ENCODE measurements around the gene UBQLN4.

The UBQLN4 gene

GRCh38 chr1:156080863-156081179 lies 27.2 kb upstream of the UBQLN4 start:
- H3K9me3 ChIP-seq (ENCODE audit: insufficient read depth, low read length) = no peaks in the 10 kb centered on the region
- TF ChIP-seq, protein P1, sequence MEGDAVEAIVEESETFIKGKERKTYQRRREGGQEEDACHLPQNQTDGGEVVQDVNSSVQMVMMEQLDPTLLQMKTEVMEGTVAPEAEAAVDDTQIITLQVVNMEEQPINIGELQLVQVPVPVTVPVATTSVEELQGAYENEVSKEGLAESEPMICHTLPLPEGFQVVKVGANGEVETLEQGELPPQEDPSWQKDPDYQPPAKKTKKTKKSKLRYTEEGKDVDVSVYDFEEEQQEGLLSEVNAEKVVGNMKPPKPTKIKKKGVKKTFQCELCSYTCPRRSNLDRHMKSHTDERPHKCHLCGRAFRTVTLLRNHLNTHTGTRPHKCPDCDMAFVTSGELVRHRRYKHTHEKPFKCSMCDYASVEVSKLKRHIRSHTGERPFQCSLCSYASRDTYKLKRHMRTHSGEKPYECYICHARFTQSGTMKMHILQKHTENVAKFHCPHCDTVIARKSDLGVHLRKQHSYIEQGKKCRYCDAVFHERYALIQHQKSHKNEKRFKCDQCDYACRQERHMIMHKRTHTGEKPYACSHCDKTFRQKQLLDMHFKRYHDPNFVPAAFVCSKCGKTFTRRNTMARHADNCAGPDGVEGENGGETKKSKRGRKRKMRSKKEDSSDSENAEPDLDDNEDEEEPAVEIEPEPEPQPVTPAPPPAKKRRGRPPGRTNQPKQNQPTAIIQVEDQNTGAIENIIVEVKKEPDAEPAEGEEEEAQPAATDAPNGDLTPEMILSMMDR (IDR thresholded peaks at IDR 0.05; ENCODE audit: insufficient read depth, low read length, poor library complexity, severe bottlenecking) = no peak
- TF ChIP-seq EZH2phosphoT487 (conservative IDR thresholded peaks at IDR 0.05; ENCODE audit: low read length) = no peak
- no peaks in the 10 kb centered on the region for H3F3A ChIP-seq (ENCODE audit: insufficient read depth)
- H3K36me3 ChIP-seq (ENCODE audit: low read length) = no peaks in the 10 kb centered on the region
- H4K20me1 ChIP-seq (ENCODE audit: low read depth, low read length) = no peaks in the 10 kb centered on the region
- no peaks in the 10 kb centered on the region for H3K9me2 ChIP-seq (replicated peaks; ENCODE audit: insufficient read depth, low read length)
- no peak overlapping the region for H3K27ac ChIP-seq (ENCODE audit: low read depth, low read length)
- H3K4me3 ChIP-seq (ENCODE audit: insufficient read depth, low read length, poor library complexity, severe bottlenecking) = no peak overlapping the region
- H3K79me2 ChIP-seq (ENCODE audit: insufficient read depth, low read length) = no peaks in the 10 kb centered on the region
- no peak overlapping the region for H3K4me2 ChIP-seq (ENCODE audit: low read depth, low read length, poor library complexity, severe bottlenecking)
- H3K27me3 ChIP-seq (ENCODE audit: low read length) = no peaks in the 10 kb centered on the region
- no peak overlapping the region for H3K9ac ChIP-seq (ENCODE audit: low read length)
- H2AFZ ChIP-seq (ENCODE audit: low read depth, low read length, severe bottlenecking) = no peak overlapping the region

GRCh38 chr1:156080241-156080862 lies 26.8 kb upstream of the UBQLN4 start:
- H3K27ac ChIP-seq (ENCODE audit: low read depth, low read length) = no peak overlapping the region
- H3K4me3 ChIP-seq (ENCODE audit: insufficient read depth, low read length, poor library complexity, severe bottlenecking) = no peak overlapping the region
- no peaks in the 10 kb centered on the region for H3K27me3 ChIP-seq (ENCODE audit: low read length)
- TF ChIP-seq EZH2phosphoT487 (conservative IDR thresholded peaks at IDR 0.05; ENCODE audit: low read length) = no peak
- H3K9ac ChIP-seq (ENCODE audit: low read length) = no peak overlapping the region
- H3F3A ChIP-seq (ENCODE audit: insufficient read depth) = no peaks in the 10 kb centered on the region
- no peaks in the 10 kb centered on the region for H3K9me2 ChIP-seq (replicated peaks; ENCODE audit: insufficient read depth, low read length)
- H3K79me2 ChIP-seq (ENCODE audit: insufficient read depth, low read length) = no peaks in the 10 kb centered on the region
- H4K20me1 ChIP-seq (ENCODE audit: low read depth, low read length) = no peaks in the 10 kb centered on the region
- no peaks in the 10 kb centered on the region for H3K36me3 ChIP-seq (ENCODE audit: low read length)
- H3K4me2 ChIP-seq (ENCODE audit: low read depth, low read length, poor library complexity, severe bottlenecking) = no peak overlapping the region
- no peak overlapping the region for H2AFZ ChIP-seq (ENCODE audit: low read depth, low read length, severe bottlenecking)
- no peaks in the 10 kb centered on the region for H3K9me3 ChIP-seq (ENCODE audit: insufficient read depth, low read length)

DNA sequence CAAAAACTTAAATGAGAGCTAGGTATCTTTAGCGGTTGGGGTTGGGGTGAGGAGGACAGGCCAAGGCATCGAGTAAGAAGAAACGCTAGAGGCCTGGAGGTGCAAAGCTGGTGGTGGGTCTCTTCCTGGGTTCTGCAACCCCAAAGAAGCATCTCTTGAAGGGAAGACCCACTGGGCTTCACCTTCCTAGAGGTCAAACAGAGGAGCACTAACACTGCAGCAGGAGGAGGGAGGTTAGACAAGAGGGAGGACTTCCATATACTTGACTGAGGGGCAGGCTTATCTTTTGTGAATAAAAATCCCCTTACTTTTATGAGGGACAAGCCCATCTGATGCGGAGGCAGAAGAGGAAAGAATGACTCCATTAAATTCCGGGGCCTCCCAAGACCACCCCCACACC lies 26.2 kb upstream of the UBQLN4 start:
- no peaks in the 10 kb centered on the region for H3K79me2 ChIP-seq (ENCODE audit: insufficient read depth, low read length)

DNA sequence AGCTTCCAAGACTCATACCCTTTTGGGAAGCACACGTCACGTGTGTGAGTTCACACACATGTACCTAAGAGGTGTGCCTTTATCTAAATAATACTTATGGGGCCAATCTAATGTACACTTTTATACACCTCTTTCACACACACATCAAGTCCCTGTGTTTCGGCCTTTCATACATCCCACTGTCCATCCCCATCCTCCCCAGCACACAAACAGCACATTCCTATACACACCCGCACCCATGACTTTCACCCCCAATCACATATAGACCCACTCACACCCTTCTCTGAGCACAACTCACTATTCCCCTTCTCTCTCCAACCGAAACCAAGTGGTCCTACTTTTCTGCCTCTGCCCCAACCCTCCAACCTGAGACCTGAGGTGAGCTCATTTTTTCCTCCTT lies 25.1 kb upstream of the UBQLN4 start:
- Histone ChIP-seq H3K4me2 (ENCODE audit: low read depth, low read length, poor library complexity, severe bottlenecking) (no peak overlapping the region), H3K27ac (ENCODE audit: low read depth, low read length) (no peak overlapping the region), H3K4me3 (ENCODE audit: insufficient read depth, low read length, poor library complexity, severe bottlenecking) (no peak overlapping the region), H4K20me1 (ENCODE audit: low read depth, low read length) (no peaks in the 10 kb centered on the region), H3K9me3 (ENCODE audit: insufficient read depth, low read length) (no peaks in the 10 kb centered on the region), H3K9ac (ENCODE audit: low read length) (no peak overlapping the region), H3K36me3 (ENCODE audit: low read length) (no peaks in the 10 kb centered on the region), H3K9me2 (replicated peaks; ENCODE audit: insufficient read depth, low read length) (no peaks in the 10 kb centered on the region), H3K27me3 (ENCODE audit: low read length) (no peaks in the 10 kb centered on the region), H3F3A (ENCODE audit: insufficient read depth) (no peaks in the 10 kb centered on the region), H3K79me2 (ENCODE audit: insufficient read depth, low read length) (no peaks in the 10 kb centered on the region), H2AFZ (ENCODE audit: low read depth, low read length, severe bottlenecking) (no peak overlapping the region)
- TF ChIP-seq EZH2phosphoT487 (conservative IDR thresholded peaks at IDR 0.05; ENCODE audit: low read length) = no peak
- TF ChIP-seq, protein P1 (IDR thresholded peaks at IDR 0.05; ENCODE audit: insufficient read depth, low read length, poor library complexity, severe bottlenecking) = no peak

More for the DNA sequence above, 26.2 kb upstream of the UBQLN4 start:
- H3K27ac ChIP-seq (ENCODE audit: low read depth, low read length) = no peak overlapping the region
- H4K20me1 ChIP-seq (ENCODE audit: low read depth, low read length) = no peaks in the 10 kb centered on the region
- no peak overlapping the region for H3K4me2 ChIP-seq (ENCODE audit: low read depth, low read length, poor library complexity, severe bottlenecking)
- H2AFZ ChIP-seq (ENCODE audit: low read depth, low read length, severe bottlenecking) = no peak overlapping the region
- no peaks in the 10 kb centered on the region for H3K9me3 ChIP-seq (ENCODE audit: insufficient read depth, low read length)
- TF ChIP-seq EZH2phosphoT487 (conservative IDR thresholded peaks at IDR 0.05; ENCODE audit: low read length) = no peak
- TF ChIP-seq, protein P1 (IDR thresholded peaks at IDR 0.05; ENCODE audit: insufficient read depth, low read length, poor library complexity, severe bottlenecking) = no peak
- no peaks in the 10 kb centered on the region for H3F3A ChIP-seq (ENCODE audit: insufficient read depth)
- no peaks in the 10 kb centered on the region for H3K27me3 ChIP-seq (ENCODE audit: low read length)
- no peak overlapping the region for H3K4me3 ChIP-seq (ENCODE audit: insufficient read depth, low read length, poor library complexity, severe bottlenecking)
- no peak overlapping the region for H3K9ac ChIP-seq (ENCODE audit: low read length)
- H3K36me3 ChIP-seq (ENCODE audit: low read length) = no peaks in the 10 kb centered on the region
- H3K9me2 ChIP-seq (replicated peaks; ENCODE audit: insufficient read depth, low read length) = no peaks in the 10 kb centered on the region
